Breast epithelium (tissue), 3 donors: ENCODE data around the gene HPN.

ENCODE experiments used
- CTCF ChIP-seq, 3 donors: fragments of 450-650 bp; IDR thresholded peaks; one replicate each; pipeline ENCODE4 v1.5.1; 2016 to 2017; ENCODE audit warnings: antibody characterized with exemption in 3 of 3, mild to moderate bottlenecking in 3 of 3, moderate library complexity in 3 of 3
- POLR2A ChIP-seq: fragments of 450-650 bp; IDR thresholded peaks from one replicate; pipeline ENCODE4 v1.6.1; 2016; ENCODE audit warnings: antibody characterized with exemption, mild to moderate bottlenecking, moderate library complexity

DNA sequence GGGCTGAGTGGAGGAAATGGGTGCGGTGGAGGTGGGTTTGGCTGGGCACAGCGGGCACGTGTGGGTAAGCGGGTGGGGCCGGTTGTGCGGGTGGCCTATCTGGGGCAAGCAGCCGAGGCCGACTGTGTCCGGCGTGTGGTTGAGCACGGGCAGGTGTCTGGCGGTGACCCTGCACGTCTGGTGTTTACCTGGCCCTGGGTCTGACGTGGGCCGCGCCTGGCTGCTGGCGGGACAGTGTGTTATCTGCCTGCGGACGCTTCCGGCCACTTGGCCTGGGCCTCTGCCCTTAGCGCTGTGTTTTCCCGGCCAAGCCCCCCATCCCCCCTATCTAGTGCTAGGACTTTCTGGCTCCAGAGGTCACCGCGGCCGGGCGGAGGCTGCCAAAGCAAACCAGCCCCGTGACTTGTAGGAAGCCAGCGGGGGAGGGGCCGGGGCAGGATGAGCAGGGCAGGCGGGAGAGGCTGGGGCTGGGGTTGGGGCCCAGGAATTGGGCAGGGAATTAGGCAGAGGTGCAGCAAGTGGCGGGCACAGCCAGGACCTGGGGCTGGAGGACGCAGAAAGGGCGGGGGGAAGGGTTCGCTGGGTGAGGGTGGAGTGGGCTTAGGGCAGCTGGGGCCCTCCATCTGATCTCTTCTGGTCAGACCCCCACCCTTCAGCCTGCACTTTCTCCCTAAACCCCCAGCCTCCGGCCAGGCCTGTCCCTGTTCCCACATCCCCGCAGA lies 534 bp upstream of the HPN start:
- TF ChIP-seq POLR2A, result no peak
- TF ChIP-seq CTCF (IDR thresholded peaks at IDR 0.05), result no peak
